Measurements from ENCODE around the gene GPR31. TPM values are rescaled to one million over a fixed set of nuclear protein-coding genes. Genes with fewer than 3 reads are reported as not detected.

The GPR31 gene
- total and polyA plus RNA-seq, 9 of the 15 experiments (the other 6 are each of a cell fraction or from before 2014, with no cell fraction given): not detected

DNA sequence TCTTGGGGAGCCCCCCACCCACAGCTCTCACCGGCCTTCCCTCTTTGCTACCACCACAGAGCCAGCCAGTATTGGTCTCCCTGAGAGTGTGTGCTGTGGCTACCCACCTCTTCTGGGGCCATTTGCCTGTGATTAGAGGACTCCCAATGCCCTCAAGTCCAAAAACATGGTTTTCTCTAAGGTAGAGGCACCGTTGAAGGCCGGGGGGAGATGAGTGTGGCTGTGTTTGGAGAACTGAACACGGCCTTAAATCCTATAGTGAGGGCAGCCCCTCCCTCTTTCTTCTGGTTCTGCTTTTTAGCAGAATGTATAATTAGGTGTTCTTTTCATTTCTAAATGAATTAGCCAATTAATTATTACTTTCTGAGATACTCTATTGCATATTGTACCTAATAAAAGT lies 32.4 kb downstream of the GPR31 start:
- Histone ChIP-seq H3K9ac (ENCODE audit: insufficient read depth in 1 of 2, low read depth in 2 of 2, low read length in 2 of 2) (no peak overlapping the region), H3K4me1 (replicated peaks in 1 of 2; ENCODE audit: control insufficient read depth in 2 of 2, insufficient read depth in 2 of 2, low read length in 2 of 2) (no peaks in the 10 kb centered on the region), H4K20me1 (replicated peaks; ENCODE audit: control insufficient read depth, insufficient read depth, low read length) (0 out of 2 replicates have a peak, but pooled peaks cover 2% of the 10 kb centered on the region), H3K27me3 (ENCODE audit: control insufficient read depth in 2 of 2, insufficient read depth in 2 of 2, low read length in 2 of 2) (peaks cover 8 to 30% of the 10 kb centered on the region in 2 experiments; a peak in 4 of 5 replicates), H3K4me3 (no peak overlapping the region), H3K9me1 (ENCODE audit: control insufficient read depth, insufficient read depth, low read length) (no peaks in the 10 kb centered on the region), H3K27ac (ENCODE audit: extremely low read depth, low read depth, low read length) (no peak overlapping the region), H3K4me2 (ENCODE audit: insufficient read depth, low read length) (no peak overlapping the region), H3K9me3 (replicated peaks; ENCODE audit: control insufficient read depth, insufficient read depth, low read depth, low read length) (no peaks in the 10 kb centered on the region), H3K79me2 (ENCODE audit: control insufficient read depth, insufficient read depth, low read length) (no peaks in the 10 kb centered on the region), H3K36me3 (ENCODE audit: control insufficient read depth, insufficient read depth, low read length) (no peaks in the 10 kb centered on the region), H2AFZ (ENCODE audit: low read depth, low read length) (no peak overlapping the region)
- WGBS (ENCODE audit: insufficient coverage, low coverage, missing lambda C conversion rate): 0% methylated on average over 4 of the region's 4 CpGs
- FAIRE-seq: no peak
- in situ Hi-C loops (cut with MboI) (no loop called here), intact Hi-C loops (cut with micrococcal nuclease) (no loop called here)
- no peak for ATAC-seq
- DNase-seq (ENCODE audit: extremely low read depth in 1 of 4, low spot score in 3 of 4): no peak
- ChIA-PET CTCF (ENCODE audit: low intra/inter-chr PET ratio) (no interaction called here), POLR2A (no interaction called here)
- BruUV-seq (replicated peaks): no TSS peak
- TF ChIP-seq SRSF3 (IDR thresholded peaks at IDR 0.05; ENCODE audit: insufficient read depth, low read length) (no peak), HNRNPUL1 (IDR thresholded peaks at IDR 0.05; ENCODE audit: low read length) (no peak), IRF2 (CRISPR knock-in tag; IDR thresholded peaks at IDR 0.05) (no peak), KHSRP (IDR thresholded peaks at IDR 0.05) (no peak), FOSL1 (tag; conservative IDR thresholded peaks at IDR 0.05) (no peak), BDP1 (IDR thresholded peaks at IDR 0.05; ENCODE audit: insufficient read depth, insufficient read length) (no peak), NFIC (IDR thresholded peaks at IDR 0.05) (no peak), CXXC5 (CRISPR knock-in tag; IDR thresholded peaks at IDR 0.05) (no peak), HDAC6 (IDR thresholded peaks at IDR 0.05; ENCODE audit: low read depth, low read length) (no peak), MEIS2 (IDR thresholded peaks at IDR 0.05; ENCODE audit: partially characterized antibody) (no peak)
- TF ChIP-seq, protein P1, sequence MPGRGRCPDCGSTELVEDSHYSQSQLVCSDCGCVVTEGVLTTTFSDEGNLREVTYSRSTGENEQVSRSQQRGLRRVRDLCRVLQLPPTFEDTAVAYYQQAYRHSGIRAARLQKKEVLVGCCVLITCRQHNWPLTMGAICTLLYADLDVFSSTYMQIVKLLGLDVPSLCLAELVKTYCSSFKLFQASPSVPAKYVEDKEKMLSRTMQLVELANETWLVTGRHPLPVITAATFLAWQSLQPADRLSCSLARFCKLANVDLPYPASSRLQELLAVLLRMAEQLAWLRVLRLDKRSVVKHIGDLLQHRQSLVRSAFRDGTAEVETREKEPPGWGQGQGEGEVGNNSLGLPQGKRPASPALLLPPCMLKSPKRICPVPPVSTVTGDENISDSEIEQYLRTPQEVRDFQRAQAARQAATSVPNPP (IDR thresholded peaks at IDR 0.05; ENCODE audit: borderline replicate concordance, insufficient read depth, insufficient read length): no peak
- TF ChIP-seq, protein P2, sequence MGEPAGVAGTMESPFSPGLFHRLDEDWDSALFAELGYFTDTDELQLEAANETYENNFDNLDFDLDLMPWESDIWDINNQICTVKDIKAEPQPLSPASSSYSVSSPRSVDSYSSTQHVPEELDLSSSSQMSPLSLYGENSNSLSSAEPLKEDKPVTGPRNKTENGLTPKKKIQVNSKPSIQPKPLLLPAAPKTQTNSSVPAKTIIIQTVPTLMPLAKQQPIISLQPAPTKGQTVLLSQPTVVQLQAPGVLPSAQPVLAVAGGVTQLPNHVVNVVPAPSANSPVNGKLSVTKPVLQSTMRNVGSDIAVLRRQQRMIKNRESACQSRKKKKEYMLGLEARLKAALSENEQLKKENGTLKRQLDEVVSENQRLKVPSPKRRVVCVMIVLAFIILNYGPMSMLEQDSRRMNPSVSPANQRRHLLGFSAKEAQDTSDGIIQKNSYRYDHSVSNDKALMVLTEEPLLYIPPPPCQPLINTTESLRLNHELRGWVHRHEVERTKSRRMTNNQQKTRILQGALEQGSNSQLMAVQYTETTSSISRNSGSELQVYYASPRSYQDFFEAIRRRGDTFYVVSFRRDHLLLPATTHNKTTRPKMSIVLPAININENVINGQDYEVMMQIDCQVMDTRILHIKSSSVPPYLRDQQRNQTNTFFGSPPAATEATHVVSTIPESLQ (CRISPR knock-in tag; IDR thresholded peaks at IDR 0.05): no peak
- TF ChIP-seq, protein P3, sequence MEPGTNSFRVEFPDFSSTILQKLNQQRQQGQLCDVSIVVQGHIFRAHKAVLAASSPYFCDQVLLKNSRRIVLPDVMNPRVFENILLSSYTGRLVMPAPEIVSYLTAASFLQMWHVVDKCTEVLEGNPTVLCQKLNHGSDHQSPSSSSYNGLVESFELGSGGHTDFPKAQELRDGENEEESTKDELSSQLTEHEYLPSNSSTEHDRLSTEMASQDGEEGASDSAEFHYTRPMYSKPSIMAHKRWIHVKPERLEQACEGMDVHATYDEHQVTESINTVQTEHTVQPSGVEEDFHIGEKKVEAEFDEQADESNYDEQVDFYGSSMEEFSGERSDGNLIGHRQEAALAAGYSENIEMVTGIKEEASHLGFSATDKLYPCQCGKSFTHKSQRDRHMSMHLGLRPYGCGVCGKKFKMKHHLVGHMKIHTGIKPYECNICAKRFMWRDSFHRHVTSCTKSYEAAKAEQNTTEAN (CRISPR knock-in tag; IDR thresholded peaks at IDR 0.05): no peak

Measured in K562 (cell line).